Gastroesophageal sphincter (tissue), 4 donors: ENCODE data around the gene RHEX. TPM values are rescaled to one million over a fixed set of nuclear protein-coding genes. Genes with fewer than 3 reads are reported as not detected.

Experiments
- ATAC-seq: fragments of 150-250 bp; one replicate; pipeline ENCODE4 v1.9.1; 2016; ENCODE audit warnings: mild to moderate bottlenecking, moderate library complexity
- H3K27ac ChIP-seq, 4 donors: fragments of 200-600 bp; sonication (generic) in 3 of 4; 1 replicate in 3 of 4; 2 replicates in 1 of 4; pipeline ENCODE4 v1.5.1; 2016 to 2019
- H3K27me3 ChIP-seq: fragments of 200-600 bp; sonication (generic); one replicate; pipeline ENCODE4 v1.5.1; 2019
- H3K36me3 ChIP-seq, 2 donors: fragments of 200-600 bp; sonication (generic); one replicate each; pipeline ENCODE4 v1.5.1; 2019; ENCODE audit warnings: control low read depth in 1 of 2
- H3K4me1 ChIP-seq, 3 donors: fragments of 200-600 bp; sonication (generic); 1 replicate in 2 of 3; 2 replicates in 1 of 3; pipeline ENCODE4 v1.5.1; 2016 to 2019; ENCODE audit warnings: control low read depth in 2 of 3
- H3K4me3 ChIP-seq, 2 donors: fragments of 200-600 bp; sonication (generic); one replicate each; pipeline ENCODE4 v1.5.1; 2019; ENCODE audit warnings: mild to moderate bottlenecking in 1 of 2, moderate library complexity in 1 of 2
- H3K9me3 ChIP-seq, 3 donors: fragments of 200-600 bp; sonication (generic); one replicate each; pipeline ENCODE4 v1.5.1; 2017 to 2019; ENCODE audit warnings: control low read depth in 2 of 3
- CTCF ChIP-seq, 4 experiments: fragments of 200-600 bp in 2 of 4; fragments of 450-650 bp in 2 of 4; sonication (generic) in 1 of 4; IDR thresholded peaks; one replicate each; pipeline ENCODE4 v1.5.1; 2017 to 2019; ENCODE audit warnings: antibody characterized with exemption in 4 of 4, mild to moderate bottlenecking in 2 of 4, moderate library complexity in 2 of 4
- EP300 ChIP-seq: sonication (generic); formaldehyde crosslinking; IDR thresholded peaks from one replicate; pipeline ENCODE4 v1.6.1; 2017; ENCODE audit warnings: antibody characterized with exemption, mild to moderate bottlenecking
- POLR2A ChIP-seq, 2 donors: fragments of 450-650 bp; IDR thresholded peaks; one replicate each; pipeline ENCODE4 v1.6.1; 2017; ENCODE audit warnings: antibody characterized with exemption in 2 of 2, mild to moderate bottlenecking in 2 of 2, moderate library complexity in 1 of 2
- POLR2AphosphoS5 ChIP-seq: sonication (generic); formaldehyde crosslinking; IDR thresholded peaks from one replicate; pipeline ENCODE4 v1.6.1; 2017; ENCODE audit warnings: antibody characterized with exemption
- WGBS, 2 donors: methylation state at CpG; one replicate each; pipeline ENCODE4 v1.1.5; 2018; ENCODE audit warnings: low coverage in 1 of 2; 5-methylcytosine and 5-hydroxymethylcytosine counted together
- total RNA-seq, 4 donors: library from RNA; depleted of rRNA; stranded (reverse); fragments of >200 nt; gene quantifications; one replicate each; pipeline ENCODE4 v1.1.0, GENCODE V29; 2016

RHEX gene
- total RNA-seq, 4 donors from 2014 or later = 3.5 to 6.8 (median 5.0) TPM

GRCh38 chr1:206101351-206102045, 48.5 kb downstream of the RHEX start:
- TF ChIP-seq CTCF (IDR thresholded peaks at IDR 0.05) (no peak), EP300 (no peak), POLR2AphosphoS5 (no peak), POLR2A (IDR thresholded peaks at IDR 0.05) (no peak)
- Histone ChIP-seq H3K27ac (no peak overlapping the region), H3K36me3 (no peaks in the 10 kb centered on the region), H3K4me3 (no peak overlapping the region), H3K4me1 (peaks cover 0 to 3% (median 0%) of the 10 kb centered on the region in 3 donors), H3K27me3 (peaks cover 16% of the 10 kb centered on the region), H3K9me3 (no peaks in the 10 kb centered on the region)
- no peak for ATAC-seq
- 50 to 82% methylated on average over 2 to 6 of the region's 6 CpGs for WGBS, 2 donors

DNA sequence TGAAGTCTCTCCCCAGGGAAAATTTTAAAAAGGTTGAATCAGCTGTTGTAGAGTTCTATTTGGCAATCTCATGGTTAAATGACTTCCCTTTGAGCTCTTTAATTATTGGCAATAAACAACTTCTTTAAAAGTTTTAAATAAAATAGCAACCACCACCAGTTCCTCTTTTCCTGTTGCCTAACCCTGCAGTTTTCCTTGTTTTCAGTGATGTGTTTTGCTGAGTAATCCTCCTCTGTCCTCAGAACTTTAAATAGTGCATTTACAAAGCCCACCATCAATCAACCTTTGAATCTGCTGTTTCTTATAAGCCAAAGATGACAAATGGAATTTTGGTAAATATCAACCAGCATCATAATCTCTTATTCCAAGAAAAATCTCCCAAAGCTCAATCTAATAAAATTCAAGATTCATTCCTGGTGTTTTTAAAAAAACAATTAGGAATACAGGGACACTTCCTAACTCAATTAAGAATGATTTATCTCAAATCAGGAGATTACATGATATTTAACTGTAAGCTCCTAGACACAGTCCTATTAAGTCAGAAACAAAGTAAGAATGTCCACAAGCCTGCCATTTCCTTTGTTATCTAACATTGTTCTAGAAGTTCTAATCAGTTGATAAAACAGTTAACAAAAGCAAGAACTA, 49.4 kb downstream of the RHEX start:
- Histone ChIP-seq H3K27ac (no peak overlapping the region), H3K4me3 (no peak overlapping the region), H3K9me3 (no peaks in the 10 kb centered on the region), H3K27me3 (peaks cover 15% of the 10 kb centered on the region), H3K36me3 (no peaks in the 10 kb centered on the region), H3K4me1 (peaks cover 0 to 3% (median 0%) of the 10 kb centered on the region in 3 donors)
- no peak for TF ChIP-seq POLR2AphosphoS5
- no peak for TF ChIP-seq CTCF (IDR thresholded peaks at IDR 0.05)
- TF ChIP-seq EP300 = no peak
- no peak for TF ChIP-seq POLR2A (IDR thresholded peaks at IDR 0.05)
- no peak for ATAC-seq

- Histone ChIP-seq H3K4me1 (peaks cover 0 to 3% (median 0%) of the 10 kb centered on the region in 3 donors), H3K27ac (no peak overlapping the region), H3K27me3 (peaks cover 9% of the 10 kb centered on the region), H3K4me3 (no peak overlapping the region), H3K9me3 (no peaks in the 10 kb centered on the region), H3K36me3 (no peaks in the 10 kb centered on the region)
- WGBS, 2 donors = 93% methylated on average over 6 of the region's 10 CpGs; no CpG with 5 or more reads in 1 of the 2 donors
- ATAC-seq = no peak
- TF ChIP-seq EP300 (no peak), POLR2A (IDR thresholded peaks at IDR 0.05) (no peak), POLR2AphosphoS5 (no peak), CTCF (IDR thresholded peaks at IDR 0.05) (no peak)
Measured at GRCh38 chr1:206103979-206104378, 51.0 kb downstream of the RHEX start.

- 61 to 83% methylated on average over 4 of the region's 4 CpGs for WGBS, 2 donors
- no peak for ATAC-seq
Measured at GRCh38 chr1:206105464-206105995, 52.6 kb downstream of the RHEX start.

More at GRCh38 chr1:206105464-206105995, 52.6 kb downstream of the RHEX start:
- H3K4me1 ChIP-seq = peaks cover 0 to 3% (median 0%) of the 10 kb centered on the region in 3 donors
- TF ChIP-seq CTCF (IDR thresholded peaks at IDR 0.05) = no peak
- no peak for TF ChIP-seq POLR2AphosphoS5
- TF ChIP-seq EP300 = no peak
- no peak for TF ChIP-seq POLR2A (IDR thresholded peaks at IDR 0.05)
- H3K4me3 ChIP-seq = no peak overlapping the region
- no peaks in the 10 kb centered on the region for H3K9me3 ChIP-seq
- H3K27me3 ChIP-seq = peaks cover 3% of the 10 kb centered on the region
- H3K36me3 ChIP-seq = no peaks in the 10 kb centered on the region
- H3K27ac ChIP-seq = no peak overlapping the region
